HCT116 (cell line): Measurements from ENCODE around the gene GGA1. TPM values are rescaled to one million over a fixed set of nuclear protein-coding genes. Genes with fewer than 3 reads are reported as not detected.

ENCODE experiments used
- ATAC-seq: fragments of 200-7000 bp; cut with Tn5 transposase; 2 replicates; pipeline ENCODE4 v1.9.1; 2020; ENCODE audit warnings: mild to moderate bottlenecking, moderate library complexity
- BruUV-seq: library from RNA; stranded (reverse); fragments of 400-500 nt; replicated peaks from 2 replicates; lab custom pipeline; 2021; lab: Mats Ljungman, UMichigan
- CTCF ChIA-PET: fragments of 300-600 bp; sonication (Branson Sonifier 250); formaldehyde crosslinking; loops from one replicate; lab custom pipeline; 2021; ENCODE audit warnings: antibody characterized with exemption; lab: Charles Lee
- POLR2A ChIA-PET: fragments of 300-600, 350-600 bp; sonication (Branson Sonifier 250); formaldehyde crosslinking; loops from one replicate; lab custom pipeline; 2021; ENCODE audit warnings: antibody characterized with exemption; lab: Charles Lee
- RAD21 ChIA-PET, 2 experiments: fragments of 300-600 bp; sonication (Branson Sonifier 250); formaldehyde crosslinking; loops; one replicate each; lab custom pipeline; 2023; ENCODE audit warnings: low total read pairs in 2 of 2; ENCODE audit not compliant: uncharacterized antibody in 2 of 2, unreplicated experiment in 2 of 2, low non-redundant PET in 1 of 2; lab: Charles Lee
- DNase-seq: peaks from one replicate; pipeline ENCODE4 v3.0.0-alpha.2; 2010; ENCODE audit warnings: low read depth, low spot score
- H2AFZ ChIP-seq: fragments of 200-600 bp; shearing (Covaris generic), sonication (generic); 2 replicates; pipeline ENCODE4 v1.6.1; 2017; ENCODE audit warnings: low read depth, mixed run types, mixed read lengths, antibody characterized with exemption, low read length; ENCODE audit not compliant: poor library complexity, severe bottlenecking
- H3K27ac ChIP-seq: 2 replicates; pipeline ENCODE4 v1.5.1; 2012; ENCODE audit warnings: low read depth, low read length
- H3K27me3 ChIP-seq: fragments of 200-600 bp; sonication (generic); 2 replicates; pipeline ENCODE4 v1.6.1; 2016; ENCODE audit warnings: mixed run types, low read length, mixed read lengths; ENCODE audit not compliant: insufficient read depth
- H3K36me3 ChIP-seq, 2 experiments: fragments of 200-500 bp in 1 of 2; fragments of 200-600 bp in 1 of 2; sonication (Bioruptor generic) in 1 of 2; sonication (generic) in 1 of 2; 2 replicates each; pipeline versions ENCODE4 v1.5.1 to v1.6.1; 2014 to 2016; ENCODE audit warnings: low read length in 2 of 2, inconsistent platforms in 1 of 2, mixed read lengths in 1 of 2, mixed run types in 1 of 2; ENCODE audit not compliant: insufficient read depth in 2 of 2, control insufficient read depth in 1 of 2
- H3K4me1 ChIP-seq, 2 experiments: fragments of 200-600 bp in 1 of 2; sonication (generic) in 1 of 2; 2 replicates each; pipeline versions ENCODE4 v1.5.1 to v1.6.1; 2012 to 2017; ENCODE audit warnings: low read length in 2 of 2, inconsistent platforms in 1 of 2, mild to moderate bottlenecking in 1 of 2, mixed read lengths in 1 of 2, mixed run types in 1 of 2, moderate library complexity in 1 of 2; ENCODE audit not compliant: insufficient read depth in 2 of 2, control insufficient read depth in 1 of 2
- H3K4me2 ChIP-seq: fragments of 200-600 bp; sonication (generic); 2 replicates; pipeline ENCODE4 v1.6.1; 2017; ENCODE audit warnings: mixed run types, low read length, mixed read lengths
- H3K4me3 ChIP-seq, 2 experiments: fragments of 200-600 bp in 1 of 2; sonication (generic) in 1 of 2; replicated peaks in 1 of 2; 2 replicates each; pipeline ENCODE4 v1.5.1; 2011 to 2016; ENCODE audit warnings: low read length in 2 of 2, control low read depth in 1 of 2, low read depth in 1 of 2, mild to moderate bottlenecking in 1 of 2, mixed read lengths in 1 of 2, mixed run types in 1 of 2
- H3K79me2 ChIP-seq: fragments of 200-600 bp; sonication (generic); 2 replicates; pipeline ENCODE4 v1.6.1; 2017; ENCODE audit warnings: mild to moderate bottlenecking, mixed run types, low read length, moderate library complexity, mixed read lengths; ENCODE audit not compliant: insufficient read depth
- H3K9ac ChIP-seq: fragments of 200-600 bp; sonication (generic); 2 replicates; pipeline ENCODE4 v1.6.1; 2016; ENCODE audit warnings: low read length, mixed read lengths
- H3K9me2 ChIP-seq: fragments of 200-600 bp; sonication (generic), shearing (Covaris generic); 2 replicates; pipeline ENCODE4 v1.6.1; 2017; ENCODE audit warnings: mixed run types, mild to moderate bottlenecking, moderate library complexity; ENCODE audit not compliant: insufficient read depth
- H3K9me3 ChIP-seq, 2 experiments: fragments of 200-500 bp in 1 of 2; fragments of 200-600 bp in 1 of 2; sonication (Bioruptor generic) in 1 of 2; sonication (generic) in 1 of 2; 2 replicates each; pipeline ENCODE4 v1.6.1; 2014 to 2017; ENCODE audit warnings: low read length in 2 of 2, mixed read lengths in 2 of 2, inconsistent platforms in 1 of 2, low read depth in 1 of 2, mild to moderate bottlenecking in 1 of 2, mixed run types in 1 of 2, moderate library complexity in 1 of 2; ENCODE audit not compliant: control insufficient read depth in 1 of 2, insufficient read depth in 1 of 2
- H4K20me1 ChIP-seq: fragments of 200-600 bp; sonication (generic), shearing (Covaris generic); 2 replicates; pipeline ENCODE4 v1.6.1; 2017; ENCODE audit warnings: mixed run types, mild to moderate bottlenecking, moderate library complexity; ENCODE audit not compliant: insufficient read depth
- CBX3 ChIP-seq: IDR thresholded peaks from 2 replicates; pipeline ENCODE4 v1.6.1; 2012; ENCODE audit warnings: low read depth
- ELF1 ChIP-seq: IDR thresholded peaks from 2 replicates; pipeline ENCODE4 v1.6.1; 2012; ENCODE audit warnings: low read depth, borderline replicate concordance
- JUND ChIP-seq: IDR thresholded peaks from 2 replicates; pipeline ENCODE4 v1.6.1; 2012
- MAX ChIP-seq: IDR thresholded peaks from 2 replicates; pipeline ENCODE4 v1.6.1; 2012
- POLR2A ChIP-seq: IDR thresholded peaks from 2 replicates; pipeline ENCODE4 v1.7.0; 2011; ENCODE audit warnings: borderline replicate concordance; ENCODE audit not compliant: insufficient read depth, insufficient read length; ENCODE audit errors: extremely low read depth
- SIN3A ChIP-seq: IDR thresholded peaks from 2 replicates; pipeline ENCODE4 v1.6.1; 2012; ENCODE audit warnings: low read depth
- SP1 ChIP-seq: IDR thresholded peaks from 2 replicates; pipeline ENCODE4 v1.6.1; 2012; ENCODE audit warnings: low read depth
- SRF ChIP-seq: IDR thresholded peaks from 2 replicates; pipeline ENCODE4 v1.6.1; 2012; ENCODE audit warnings: low read depth
- YY1 ChIP-seq: IDR thresholded peaks from 2 replicates; pipeline ENCODE4 v1.6.1; 2011; ENCODE audit warnings: low read length, low read depth, moderate library complexity, mild to moderate bottlenecking; ENCODE audit not compliant: insufficient replicate concordance; ENCODE audit errors: extremely low read depth
- ZFX ChIP-seq: fragments of 450-650 bp; IDR thresholded peaks from 2 replicates; pipeline ENCODE4 v1.6.1; 2017
- intact Hi-C: fragments of 100-400 bp; cut with micrococcal nuclease; formaldehyde crosslinking; loops from 2 replicates; pipeline ENCODE4 v1.10.0; 2022
- total RNA-seq: library from RNA; stranded (reverse); gene quantifications from one replicate; pipeline ENCODE4 v1.2.1, GENCODE V29; 2021; ENCODE audit not compliant: unreplicated experiment

The GGA1 gene
- total RNA-seq, 1 experiment from 2014 or later, result 89.8 TPM

GRCh38 chr22:37640591-37641560 lies 32.2 kb downstream of the GGA1 start:
- H3K36me3 ChIP-seq, result peaks cover 4 to 21% of the 10 kb centered on the region in 2 experiments; a peak in 1 of 4 replicates
- H2AFZ ChIP-seq, result no peak overlapping the region
- peaks cover 31 to 62% of the 10 kb centered on the region in 2 experiments; a peak in 3 of 4 replicates for H3K4me1 ChIP-seq
- TF ChIP-seq MAX, result no peak
- no peak for TF ChIP-seq CBX3
- TF ChIP-seq SIN3A, result no peak
- no peak for TF ChIP-seq SRF
- TF ChIP-seq ZFX, result no peak
- no peak for TF ChIP-seq SP1
- no peak for TF ChIP-seq YY1
- TF ChIP-seq ELF1, result no peak
- TF ChIP-seq JUND, result no peak
- TF ChIP-seq POLR2A, result no peak
- POLR2A ChIA-PET, result interaction anchor here (3.6 kb wide), 1 partner anchor 35 kb away, joined by 21 read pairs; the partner anchor contains the start of gene LGALS1
- ATAC-seq (no peak), DNase-seq (no peak)
- CTCF ChIA-PET, result interaction anchor here (0.9 to 1.2 kb wide), 2 partner anchors 17 kb away, joined by 3 to 5 read pairs; partner anchors contain the start of gene PDXP
- peak overlapping the region; percentile 85 for H3K9ac ChIP-seq
- peak overlapping the region; percentile 96 for H3K4me2 ChIP-seq
- H3K9me3 ChIP-seq, result no peaks in the 10 kb centered on the region
- BruUV-seq, result no TSS peak
- RAD21 ChIA-PET, result no interaction called here
- no peaks in the 10 kb centered on the region for H4K20me1 ChIP-seq
- peaks cover 14% of the 10 kb centered on the region for H3K79me2 ChIP-seq
- peak overlapping the region; percentile 61 for H3K27ac ChIP-seq
- H3K27me3 ChIP-seq, result no peaks in the 10 kb centered on the region
- H3K4me3 ChIP-seq, result peak overlapping the region; percentile 85 to 89
- intact Hi-C loops, result no loop called here
- H3K9me2 ChIP-seq, result no peaks in the 10 kb centered on the region
